NOMO-1 treated with DMSO at 0.1 percent for 48 hours (cell line): ENCODE measurements around the gene TNNC2.
"Not testable (repeated sequence)": the region's sequence is repeated elsewhere in the genome, so short reads cannot be mapped to it uniquely, and the experiment has no call there.

Source experiments
- DNase-seq: peaks from one replicate; lab custom pipeline; 2025; ENCODE audit not compliant: unreplicated experiment; lab: John Stamatoyannopoulos, UW

TNNC2 gene

DNA sequence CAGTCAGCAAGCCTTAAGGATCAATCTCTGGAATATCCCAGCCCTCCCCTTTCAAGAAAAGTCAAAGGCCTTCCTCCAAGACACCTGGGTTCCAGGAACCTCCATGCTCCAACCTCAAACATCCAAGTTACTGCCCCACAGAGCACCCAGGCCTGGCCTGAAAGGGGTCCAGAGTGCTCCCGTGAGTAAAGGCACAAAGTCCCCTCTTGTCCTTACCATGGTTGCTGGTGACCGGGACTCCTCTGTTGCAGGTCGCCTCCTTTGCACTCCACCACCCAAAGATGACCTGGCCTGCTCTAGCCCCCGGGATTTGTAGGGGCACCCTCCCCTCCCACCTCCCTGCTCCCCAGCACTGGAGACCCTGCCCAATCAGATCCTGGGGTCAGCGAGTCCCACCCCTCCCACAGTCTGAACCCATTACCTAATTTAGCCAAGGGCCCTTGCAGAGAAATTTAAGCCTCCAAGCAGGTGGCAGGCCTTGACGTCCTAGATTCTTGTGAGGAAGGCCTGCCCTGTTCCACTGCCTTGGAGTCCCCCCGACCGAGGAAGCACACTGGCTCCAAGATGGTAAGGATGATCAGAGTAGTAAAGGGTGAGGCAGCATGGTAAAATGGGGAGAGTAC, at the start of gene TNNC2:
Gene TNNC2 (minus strand): TSS at position 283 of the 623 bp plus-strand sequence. CDS start 64 bp downstream, at position 219.
- no peak for DNase-seq

DNA sequence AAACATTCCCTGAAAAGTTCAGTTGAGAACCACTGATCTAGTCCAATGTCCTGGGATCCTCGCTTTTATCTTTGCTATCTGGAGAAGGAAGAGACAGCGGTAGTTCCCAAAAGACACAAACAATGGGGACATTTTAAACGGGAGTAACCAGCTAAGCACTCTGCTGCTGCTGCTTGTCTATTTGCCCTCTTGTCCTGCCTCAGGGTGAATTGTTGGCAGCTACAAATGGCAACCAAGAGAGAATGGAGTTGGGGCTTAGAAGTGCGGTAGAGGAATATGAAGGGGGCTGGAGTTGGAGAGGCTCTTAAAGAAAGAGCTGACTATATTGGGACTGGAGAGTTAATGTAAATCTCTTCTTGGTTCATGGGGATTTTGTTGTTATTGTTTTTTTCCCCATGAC, 47.5 kb upstream of the TNNC2 start:
- DNase-seq = no peak

DNA sequence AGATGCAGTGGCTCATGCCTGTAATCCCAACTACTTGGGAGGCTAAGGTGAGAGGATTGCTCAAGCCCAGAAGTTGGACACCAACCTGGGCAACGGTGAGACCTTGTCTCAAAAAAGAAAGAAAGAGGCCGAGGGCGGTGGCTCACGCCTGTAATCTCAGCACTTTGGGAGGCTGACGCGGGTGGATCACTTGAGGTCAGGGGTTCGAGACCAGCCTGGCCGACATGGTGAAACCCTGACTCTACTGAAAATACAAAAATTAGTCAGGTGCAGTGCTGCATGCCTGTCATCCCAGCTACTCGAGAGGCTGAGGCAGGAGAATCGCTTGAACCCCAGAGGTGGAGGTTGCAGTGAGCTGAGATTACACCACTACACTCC, 47.0 kb upstream of the TNNC2 start:
- DNase-seq = not testable (repeated sequence)

DNA sequence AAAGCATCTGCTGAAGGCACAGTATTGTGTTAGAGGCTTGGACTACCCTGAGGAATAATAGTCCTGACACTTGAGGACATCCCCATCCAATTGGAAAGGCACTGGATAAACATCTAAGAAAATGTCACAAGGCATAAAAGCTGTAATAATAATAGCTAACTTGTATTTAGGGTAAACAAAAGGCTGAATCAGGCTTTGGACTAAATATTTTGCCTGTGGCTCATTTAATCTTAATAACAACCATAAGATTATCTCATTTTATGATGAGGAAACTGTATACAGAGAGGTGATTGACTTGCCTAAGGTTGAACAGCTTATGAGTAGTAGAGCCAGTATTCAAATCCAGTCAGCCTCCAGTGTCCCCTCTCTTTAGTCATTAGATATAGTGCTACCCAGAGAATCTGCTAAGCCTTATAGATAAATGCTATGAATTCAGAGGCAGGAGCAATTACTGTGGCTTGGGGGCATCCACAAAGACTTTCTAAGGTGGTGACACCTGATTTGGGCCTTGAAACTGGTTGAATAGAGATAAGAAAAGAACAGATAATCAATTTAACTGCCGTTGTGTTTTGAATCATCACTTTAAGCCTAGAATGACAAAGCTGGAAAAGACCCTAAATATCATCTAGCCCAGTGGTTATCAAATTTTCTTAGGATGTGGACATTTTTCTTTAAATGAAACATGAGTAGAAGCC, 46.4 kb upstream of the TNNC2 start:
- no peak for DNase-seq

DNA sequence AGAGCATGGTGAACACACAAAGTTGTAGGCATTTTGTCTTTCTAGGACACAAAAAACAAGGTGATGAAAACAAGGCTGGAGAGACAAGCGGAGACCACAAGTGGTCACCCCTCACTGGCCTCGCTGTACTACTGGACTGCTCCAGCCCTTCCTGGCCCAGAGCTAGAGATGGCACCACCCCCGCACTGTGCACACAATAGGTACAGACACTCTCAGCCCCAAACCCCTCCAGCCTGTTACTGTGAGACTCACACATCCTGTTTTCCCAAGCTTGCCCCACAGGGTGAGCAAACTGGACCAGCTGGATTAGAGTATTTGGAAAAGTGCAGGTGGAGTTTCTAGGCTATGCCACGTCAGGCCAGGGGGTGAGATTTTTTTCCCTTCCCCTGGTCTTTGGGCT, 45.5 kb upstream of the TNNC2 start:
- no peak for DNase-seq

DNA sequence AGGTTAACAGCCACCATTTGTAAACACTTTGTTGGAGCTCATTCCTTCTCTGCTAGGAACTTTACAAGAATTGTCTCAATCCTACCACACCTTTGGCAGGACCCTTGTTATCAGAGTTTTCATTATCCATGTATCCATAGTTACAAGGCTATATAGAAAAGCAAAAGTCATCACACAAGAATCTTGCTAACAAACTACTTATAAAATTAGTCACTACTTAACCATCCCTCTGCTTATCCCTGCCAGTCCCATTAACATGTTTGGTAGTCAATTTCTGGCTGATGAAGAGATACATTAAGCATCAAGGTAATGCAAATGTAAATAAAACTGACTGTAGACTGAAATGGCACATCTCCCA, 40.7 kb upstream of the TNNC2 start:
- DNase-seq = no peak

DNA sequence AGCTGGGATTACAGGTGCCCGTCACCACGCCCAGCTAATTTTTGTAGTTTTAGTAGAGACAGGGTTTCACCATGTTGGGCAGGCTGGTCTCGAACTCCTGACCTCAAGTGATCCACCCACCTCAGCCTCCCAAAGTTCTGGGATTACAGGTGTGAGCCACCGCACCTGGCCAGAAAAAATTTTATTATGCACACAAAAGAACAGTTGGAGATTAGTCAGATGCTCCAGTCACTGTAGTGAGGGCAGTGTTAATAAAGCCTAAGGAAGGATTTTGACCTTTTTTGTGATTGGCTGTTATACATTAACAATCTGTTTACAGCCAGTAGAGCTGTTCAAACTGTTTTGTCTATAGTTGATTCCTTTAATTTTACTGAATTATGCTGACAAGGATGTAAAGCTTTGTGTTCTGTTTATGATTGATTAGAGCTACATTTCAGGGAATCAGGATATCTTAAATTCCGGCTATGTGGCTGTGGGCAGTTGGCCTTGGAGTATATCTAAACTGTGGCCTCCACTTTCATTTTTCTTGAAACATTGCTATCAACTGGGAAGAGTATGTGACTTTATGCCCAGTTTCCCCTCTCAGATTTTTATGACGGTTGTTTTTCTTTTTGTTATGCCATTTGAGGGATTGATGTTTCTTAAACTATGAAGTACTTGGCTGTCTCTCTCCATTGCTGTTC, 40.2 kb upstream of the TNNC2 start:
- DNase-seq = no peak

DNA sequence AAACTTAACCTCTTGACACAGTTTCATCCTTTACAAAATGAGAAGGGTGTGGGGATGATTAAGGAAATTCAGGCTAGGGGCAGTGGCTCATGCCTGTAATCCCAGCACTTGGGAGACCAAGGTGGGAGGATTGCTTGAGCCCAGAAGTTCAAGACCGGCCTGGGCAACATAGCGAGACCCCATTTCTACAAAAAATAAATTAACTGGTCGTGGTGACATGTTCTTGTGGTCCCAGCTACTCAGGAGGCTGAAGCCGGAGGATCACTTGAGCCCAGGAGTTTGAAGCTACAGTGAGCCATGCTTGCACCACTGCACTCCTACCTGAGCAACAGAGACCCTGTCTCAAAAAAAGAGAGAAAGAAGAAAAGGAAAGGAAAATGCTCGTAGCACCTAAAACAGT, 39.3 kb upstream of the TNNC2 start:
- DNase-seq = no peak

DNA sequence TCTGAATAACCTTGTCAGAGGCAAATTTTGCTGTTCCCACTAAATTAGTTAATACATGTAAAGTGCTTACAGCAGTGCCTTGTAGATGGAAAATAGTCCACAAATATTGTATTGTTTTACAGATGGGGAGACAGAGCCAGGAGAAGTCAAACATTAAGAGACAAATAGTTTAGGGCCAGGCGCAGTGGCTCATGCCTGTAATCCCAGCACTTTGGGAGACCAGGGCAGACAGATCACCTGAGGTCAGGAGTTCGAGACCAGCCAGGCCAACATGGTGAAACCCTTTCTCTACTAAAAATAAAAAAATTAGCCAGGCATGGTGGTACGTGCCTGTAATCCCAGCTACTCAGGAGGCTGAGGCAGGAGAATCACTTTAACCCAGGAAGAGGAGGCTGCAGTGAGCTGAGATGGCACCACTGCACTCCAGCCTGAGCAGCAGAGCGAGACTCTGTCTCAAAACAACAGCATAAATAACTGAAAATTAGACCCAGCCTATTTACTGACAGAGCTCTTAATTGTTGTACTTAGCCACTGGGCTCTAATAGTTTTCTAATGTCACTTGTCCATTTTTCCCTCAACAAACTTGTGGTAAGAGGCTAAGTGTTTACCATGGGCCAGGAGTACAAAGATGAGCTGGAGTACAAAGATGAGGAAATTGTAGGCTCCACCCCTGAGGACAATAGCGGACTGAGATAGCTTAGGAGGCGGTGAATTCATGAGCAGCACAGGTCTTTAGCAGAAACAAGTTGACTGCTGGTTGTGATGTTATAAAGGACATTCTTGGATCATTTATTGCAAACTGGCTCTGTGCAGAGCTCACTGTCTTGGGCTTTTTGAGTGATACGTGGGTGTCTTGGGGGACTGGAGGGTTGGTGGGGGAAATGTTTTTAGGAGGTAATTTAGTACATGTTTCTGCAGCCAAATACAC, 36.7 kb upstream of the TNNC2 start:
- DNase-seq = no peak

DNA sequence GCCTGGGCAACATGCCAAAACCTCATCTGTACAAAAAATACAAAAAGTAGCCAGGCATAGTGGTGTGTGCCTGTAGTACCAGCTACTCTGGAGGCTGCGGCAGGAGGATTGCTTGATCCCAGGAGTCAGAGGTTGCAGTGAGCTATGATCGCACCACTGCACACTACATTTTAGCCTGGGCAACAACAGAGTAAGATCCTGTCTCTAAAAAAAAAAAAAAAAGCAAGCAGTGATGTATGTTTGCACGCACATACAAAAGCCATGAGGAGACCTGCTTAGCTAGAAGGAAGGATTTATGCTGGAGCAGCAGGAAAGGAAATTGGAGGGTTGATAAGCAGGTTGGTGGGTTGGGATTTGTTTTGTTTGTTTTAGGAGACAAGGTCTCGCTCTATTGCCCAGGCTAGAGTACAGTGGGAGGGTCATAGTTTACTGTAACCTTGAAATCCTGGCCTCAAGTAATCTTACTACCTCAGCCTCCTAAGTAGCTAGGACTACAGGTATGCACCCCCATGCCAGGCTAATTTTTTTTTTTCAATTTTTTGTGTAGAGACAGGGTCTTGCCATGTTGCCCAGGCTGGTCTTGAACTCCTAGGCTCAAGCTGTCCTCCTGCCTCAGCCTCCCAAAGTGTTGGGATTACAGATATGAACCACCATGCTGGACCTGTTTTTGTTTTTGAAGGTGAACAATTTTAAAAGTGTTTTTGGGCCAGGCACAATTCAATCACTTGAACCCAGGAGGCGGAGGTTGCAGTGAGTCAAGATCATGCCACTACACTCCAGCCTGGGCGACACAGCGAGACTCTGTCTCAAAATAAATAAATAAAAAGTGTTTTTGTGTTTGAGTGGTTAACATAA, 34.3 kb upstream of the TNNC2 start:
- DNase-seq = no peak

DNA sequence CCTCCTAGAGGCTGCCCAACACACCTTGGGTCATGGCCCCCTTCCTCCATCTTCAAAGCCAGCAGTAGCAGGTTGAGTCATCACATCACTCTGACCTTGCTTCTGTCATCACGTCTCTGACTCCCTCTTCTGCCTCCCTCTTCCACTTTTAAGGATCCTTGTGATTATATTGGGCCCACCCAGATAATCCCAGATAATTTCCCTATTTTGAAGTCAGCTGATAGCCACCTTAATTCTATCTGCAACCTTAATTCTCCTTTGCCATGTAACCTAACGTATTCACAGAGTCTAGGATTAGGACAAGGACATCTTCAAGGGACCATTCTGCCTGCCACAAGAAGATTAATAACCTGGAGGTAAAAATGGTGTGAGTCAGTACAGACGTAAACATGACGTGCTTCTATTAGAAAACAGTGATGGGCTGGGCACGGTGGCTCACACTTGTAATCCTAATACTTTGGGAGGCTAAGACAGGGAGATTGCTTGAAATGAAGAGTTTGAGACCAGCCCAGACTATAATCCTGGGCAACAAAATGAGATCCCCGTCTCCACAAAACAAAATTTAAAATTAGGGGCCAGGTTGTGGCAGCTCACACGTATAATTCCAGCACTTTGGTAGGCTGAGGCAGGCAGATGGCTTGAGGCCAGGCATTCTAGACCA, 33.6 kb upstream of the TNNC2 start:
- DNase-seq = no peak

DNA sequence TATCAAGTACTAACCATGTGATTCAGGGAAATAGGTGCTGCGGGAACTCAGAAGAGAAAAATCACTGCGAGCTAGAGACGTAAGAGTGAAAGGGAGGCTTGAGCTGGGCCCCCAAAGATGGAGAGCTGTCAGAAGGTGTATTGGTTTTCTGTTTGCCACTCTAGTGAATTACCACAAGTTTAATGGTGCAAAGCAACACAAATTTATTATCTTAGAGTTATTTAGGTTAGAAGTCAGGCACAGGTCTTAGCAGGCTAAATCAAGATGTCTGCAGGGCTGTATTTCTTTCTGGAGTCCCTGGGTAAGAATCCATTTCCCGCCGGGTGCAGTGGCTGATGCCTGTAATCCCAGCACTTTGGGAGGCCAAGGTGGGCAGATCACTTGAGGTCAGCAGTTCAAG, 32.8 kb upstream of the TNNC2 start:
- DNase-seq = no peak

DNA sequence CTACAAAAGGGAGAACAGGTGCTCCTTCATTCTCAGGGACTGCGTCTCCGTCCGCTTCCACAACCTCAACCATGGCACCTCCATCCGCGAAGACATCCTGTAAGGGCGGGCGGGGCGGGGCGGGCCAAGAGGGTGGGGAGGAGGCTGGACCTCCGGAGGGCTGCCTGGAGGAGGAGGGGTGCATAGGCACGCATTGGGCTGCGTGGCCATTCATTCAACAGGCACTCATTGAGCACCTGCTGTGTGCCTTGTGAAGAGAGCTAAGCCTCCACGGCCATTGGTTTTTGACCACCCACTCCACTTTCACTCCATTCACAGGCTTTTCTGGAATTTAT, 30.7 kb upstream of the TNNC2 start:
- peak; percentile 56 for DNase-seq

DNA sequence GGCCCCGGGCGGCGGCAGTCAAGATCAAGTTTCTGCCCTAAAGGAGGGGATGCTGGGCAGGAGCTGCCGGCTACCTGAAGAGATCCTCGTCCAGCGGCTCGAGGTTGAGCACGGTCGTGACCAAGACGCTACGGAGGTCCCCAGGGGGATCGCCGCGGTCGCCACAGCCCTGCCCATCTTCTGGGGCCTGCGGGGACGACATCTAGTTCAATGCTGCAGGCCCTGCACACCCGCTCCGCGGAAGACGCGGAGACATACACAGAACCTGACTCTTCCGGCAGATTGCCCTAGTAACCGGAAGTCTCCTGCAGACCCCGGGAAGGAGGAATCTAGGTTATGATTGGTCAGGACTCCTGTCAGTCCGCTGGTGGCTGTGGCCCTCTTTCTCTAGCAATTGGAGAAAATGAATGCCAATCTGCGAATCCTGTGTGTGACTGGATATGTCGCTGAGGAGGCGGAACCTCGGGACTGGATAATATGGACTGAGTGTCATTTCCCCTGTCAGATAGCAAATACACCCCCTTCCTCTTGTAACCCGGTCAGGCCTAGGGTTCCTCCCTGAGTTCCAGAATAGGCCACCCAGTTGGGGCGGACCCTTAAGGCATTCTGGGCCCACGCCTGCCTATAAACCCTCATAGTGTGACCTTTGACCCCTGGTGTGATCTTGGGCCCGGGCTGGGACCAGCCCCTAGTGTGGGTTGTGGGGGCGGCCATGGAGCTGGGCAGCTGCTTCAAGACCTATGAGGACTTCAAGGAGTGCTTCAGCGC, 30.2 kb upstream of the TNNC2 start, which contains the start of the genes ACOT8 and ZSWIM3:
Gene ACOT8 (minus strand): TSS at position 279 of the 768 bp plus-strand sequence. CDS start 77 bp downstream, at position 202.
Gene ZSWIM3 (plus strand): TSS at position 501 of the 768 bp plus-strand sequence. CDS start 212 bp downstream, at position 713.
- DNase-seq = peak; percentile 99

DNA sequence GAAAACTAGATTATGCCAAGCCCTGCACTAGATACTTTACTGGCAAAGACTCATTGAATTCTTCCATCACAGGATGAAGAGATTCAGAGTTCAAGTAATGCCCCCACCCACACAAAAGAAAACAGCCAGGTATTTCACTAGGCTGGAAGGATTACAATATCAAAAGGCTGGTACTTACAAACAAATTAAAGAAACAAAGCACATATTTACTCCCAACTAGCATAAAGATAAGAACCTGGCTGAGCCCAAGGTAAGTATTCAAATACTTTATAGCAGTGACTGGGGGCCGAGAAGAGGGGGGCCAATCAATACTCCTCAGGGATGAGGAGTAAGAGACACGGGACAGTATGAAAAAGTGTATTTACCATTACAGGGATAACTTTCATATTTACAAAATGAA, 26.4 kb upstream of the TNNC2 start:
- DNase-seq = no peak

DNA sequence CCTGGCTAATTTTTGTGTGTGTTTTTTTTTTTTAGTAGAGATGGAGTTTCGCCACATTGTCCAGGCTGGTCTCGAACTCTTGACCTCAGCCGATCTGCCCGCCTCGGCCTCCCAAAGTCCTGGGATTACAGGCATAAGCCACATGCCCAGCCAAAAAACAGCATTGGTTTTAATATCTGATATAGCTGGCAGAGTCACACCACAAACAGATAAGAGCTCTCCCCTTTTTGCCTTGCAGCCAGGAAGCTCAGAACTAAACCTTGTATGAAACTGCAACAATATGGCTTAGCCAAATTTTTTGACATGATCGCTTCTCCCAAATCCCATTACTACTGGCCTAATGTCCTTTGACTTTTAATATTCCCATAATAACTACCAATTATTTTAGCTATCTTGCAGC, 25.2 kb upstream of the TNNC2 start:
- no peak for DNase-seq

DNA sequence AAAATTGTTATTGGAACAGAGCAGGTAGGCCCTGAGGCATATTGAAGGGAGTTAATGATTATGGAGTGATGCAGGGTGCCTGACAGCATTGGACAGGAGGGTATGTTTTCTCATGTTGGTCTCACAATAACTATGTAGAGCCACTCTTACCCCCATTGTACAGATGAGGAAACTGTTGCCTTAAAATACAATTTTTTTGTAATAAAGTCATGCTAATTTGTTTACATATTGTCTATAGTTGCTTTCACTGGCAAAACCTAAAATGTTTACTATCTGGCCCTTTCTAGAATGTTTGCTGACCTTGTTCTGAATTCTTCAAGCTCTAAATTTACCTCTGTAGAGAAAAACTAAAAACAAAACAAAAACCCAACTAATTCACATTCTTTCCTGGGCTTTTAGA, 24.4 kb upstream of the TNNC2 start:
- DNase-seq = no peak

DNA sequence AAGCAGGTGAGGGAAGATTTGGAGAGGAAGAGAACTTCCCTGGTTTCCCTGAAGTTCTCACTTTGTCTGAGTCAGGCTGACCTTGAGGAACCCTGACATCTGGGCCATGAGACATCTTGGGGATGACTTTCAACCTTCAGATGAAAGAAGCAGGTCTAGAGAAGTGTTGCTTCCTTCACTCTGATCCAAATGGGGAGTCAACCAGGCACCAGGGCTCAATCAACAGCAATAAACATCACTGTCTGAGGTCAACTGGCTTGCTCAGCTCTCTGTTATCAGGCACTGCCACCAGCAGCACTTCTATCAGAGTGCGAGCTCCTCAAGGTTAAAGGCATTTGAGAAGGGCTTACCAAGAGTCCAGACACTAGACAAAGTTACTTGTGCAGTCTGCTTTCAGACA, 23.8 kb upstream of the TNNC2 start:
- DNase-seq = no peak

DNA sequence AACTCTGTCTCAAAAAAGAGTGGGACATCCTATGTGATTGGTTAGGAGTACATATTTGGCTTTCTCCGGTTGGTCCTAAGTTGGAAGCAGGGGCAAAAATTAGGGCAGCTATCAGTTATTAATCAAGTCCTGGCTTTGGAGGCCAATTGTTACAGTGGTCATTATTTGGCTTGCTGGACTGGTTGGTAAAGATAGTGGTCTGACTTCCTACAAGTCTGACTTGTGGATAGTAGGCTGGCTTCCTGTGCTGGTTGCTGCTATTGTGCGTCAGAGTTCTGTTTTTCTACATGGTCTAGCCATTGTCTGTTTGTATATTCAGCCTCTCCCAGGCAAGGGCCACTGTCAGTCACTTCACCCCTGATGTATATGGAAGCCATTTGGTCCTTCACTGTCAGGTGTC, 23.1 kb upstream of the TNNC2 start:
- DNase-seq = no peak
